Right atrium auricular region (tissue), 2 donors: Measurements from ENCODE around the gene TIMELESS. TPM values are rescaled to one million over a fixed set of nuclear protein-coding genes. Genes with fewer than 3 reads are reported as not detected.
A peak's percentile ranks its signal among the peaks of the same experiment; 100 is the strongest.

Experiments
- DNase-seq: peaks from one replicate; pipeline ENCODE4 v3.0.0-alpha.2; 2019; ENCODE audit warnings: low spot score
- H3K27ac ChIP-seq, 2 donors: fragments of 200-600 bp; sonication (generic); 1 replicate in 1 of 2; 2 replicates in 1 of 2; pipeline ENCODE4 v1.5.1; 2016 to 2019
- H3K27me3 ChIP-seq, 2 donors: fragments of 200-600 bp; sonication (generic); one replicate each; pipeline versions ENCODE4 v1.5.1 to v1.6.0; 2017 to 2019
- H3K36me3 ChIP-seq: fragments of 200-600 bp; sonication (generic); one replicate; pipeline ENCODE4 v1.5.1; 2016
- H3K4me1 ChIP-seq, 2 donors: fragments of 200-600 bp; sonication (generic); one replicate each; pipeline versions ENCODE4 v1.5.1 to v1.6.0; 2017 to 2019
- H3K4me3 ChIP-seq, 2 donors: fragments of 200-600 bp; sonication (generic); 1 replicate in 1 of 2; 2 replicates in 1 of 2; pipeline ENCODE4 v1.5.1; 2017 to 2019; ENCODE audit warnings: mild to moderate bottlenecking in 1 of 2, moderate library complexity in 1 of 2
- H3K9me3 ChIP-seq, 2 donors: fragments of 200-600 bp; sonication (generic); one replicate each; pipeline ENCODE4 v1.5.1; 2019
- total RNA-seq, 2 donors: library from RNA; depleted of rRNA; stranded (reverse); fragments of >200 nt; gene quantifications; one replicate each; pipeline ENCODE4 v1.1.0, GENCODE V29; 2016
- TF ChIP-seq, protein P1 (sequence below), 2 donors: fragments of 200-600 bp; sonication (generic); IDR thresholded peaks; one replicate each; pipeline ENCODE4 v1.5.1; 2019; ENCODE audit warnings: antibody characterized with exemption in 2 of 2

The TIMELESS gene
- total RNA-seq, 2 donors from 2014 or later, result 2.1 to 3.0 TPM

GRCh38 chr12:56469007-56469930 is 20.0 kb upstream of the TIMELESS start:
- no peak for DNase-seq
- H3K27me3 ChIP-seq, result no peaks in the 10 kb centered on the region
- H3K27ac ChIP-seq, result peak overlapping the region; percentile 82 to 88
- H3K9me3 ChIP-seq, result no peaks in the 10 kb centered on the region
- H3K36me3 ChIP-seq, result no peaks in the 10 kb centered on the region
- peak overlapping the region; percentile 78 to 84 for H3K4me3 ChIP-seq
- TF ChIP-seq, protein P1, sequence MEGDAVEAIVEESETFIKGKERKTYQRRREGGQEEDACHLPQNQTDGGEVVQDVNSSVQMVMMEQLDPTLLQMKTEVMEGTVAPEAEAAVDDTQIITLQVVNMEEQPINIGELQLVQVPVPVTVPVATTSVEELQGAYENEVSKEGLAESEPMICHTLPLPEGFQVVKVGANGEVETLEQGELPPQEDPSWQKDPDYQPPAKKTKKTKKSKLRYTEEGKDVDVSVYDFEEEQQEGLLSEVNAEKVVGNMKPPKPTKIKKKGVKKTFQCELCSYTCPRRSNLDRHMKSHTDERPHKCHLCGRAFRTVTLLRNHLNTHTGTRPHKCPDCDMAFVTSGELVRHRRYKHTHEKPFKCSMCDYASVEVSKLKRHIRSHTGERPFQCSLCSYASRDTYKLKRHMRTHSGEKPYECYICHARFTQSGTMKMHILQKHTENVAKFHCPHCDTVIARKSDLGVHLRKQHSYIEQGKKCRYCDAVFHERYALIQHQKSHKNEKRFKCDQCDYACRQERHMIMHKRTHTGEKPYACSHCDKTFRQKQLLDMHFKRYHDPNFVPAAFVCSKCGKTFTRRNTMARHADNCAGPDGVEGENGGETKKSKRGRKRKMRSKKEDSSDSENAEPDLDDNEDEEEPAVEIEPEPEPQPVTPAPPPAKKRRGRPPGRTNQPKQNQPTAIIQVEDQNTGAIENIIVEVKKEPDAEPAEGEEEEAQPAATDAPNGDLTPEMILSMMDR (IDR thresholded peaks at IDR 0.05), result no peak
- peaks cover 0 to 18% of the 10 kb centered on the region in 2 donors for H3K4me1 ChIP-seq

- TF ChIP-seq, protein P1 (IDR thresholded peaks at IDR 0.05), result peak; percentile 22 to 62
- Histone ChIP-seq H3K36me3 (no peaks in the 10 kb centered on the region), H3K4me1 (peaks cover 0 to 23% of the 10 kb centered on the region in 2 donors), H3K27me3 (no peaks in the 10 kb centered on the region), H3K27ac (peak within 1 kb of the TSS; percentile 82 to 88), H3K4me3 (peak within 1 kb of the TSS; percentile 78 to 84), H3K9me3 (no peaks in the 10 kb centered on the region)
- peak; percentile 95 for DNase-seq
Measured at GRCh38 chr12:56468216-56469006, 19.2 kb upstream of the TIMELESS start, which contains the start of gene SPRYD4. TSS of gene SPRYD4 (plus strand) at chr12:56468578. CDS start at chr12:56468592, 14 bp downstream.

GRCh38 chr12:56462565-56462964 is 13.3 kb upstream of the TIMELESS start:
- H3K36me3 ChIP-seq, result no peaks in the 10 kb centered on the region
- DNase-seq, result no peak
- H3K4me1 ChIP-seq, result peaks cover 0 to 5% of the 10 kb centered on the region in 2 donors

GRCh38 chr12:56461235-56462159 is 12.3 kb upstream of the TIMELESS start:
- H3K4me1 ChIP-seq, result peaks cover 0 to 5% of the 10 kb centered on the region in 2 donors
- no peaks in the 10 kb centered on the region for H3K27me3 ChIP-seq
- TF ChIP-seq, protein P1 (IDR thresholded peaks at IDR 0.05), result no peak
- no peaks in the 10 kb centered on the region for H3K36me3 ChIP-seq
- no peak overlapping the region for H3K27ac ChIP-seq
- no peak for DNase-seq
- no peaks in the 10 kb centered on the region for H3K9me3 ChIP-seq
- no peak overlapping the region for H3K4me3 ChIP-seq

More at GRCh38 chr12:56462565-56462964, 13.3 kb upstream of the TIMELESS start:
- H3K4me3 ChIP-seq, result no peak overlapping the region
- no peak overlapping the region for H3K27ac ChIP-seq
- TF ChIP-seq, protein P1 (IDR thresholded peaks at IDR 0.05), result no peak
- H3K27me3 ChIP-seq, result no peaks in the 10 kb centered on the region
- H3K9me3 ChIP-seq, result no peaks in the 10 kb centered on the region

DNA sequence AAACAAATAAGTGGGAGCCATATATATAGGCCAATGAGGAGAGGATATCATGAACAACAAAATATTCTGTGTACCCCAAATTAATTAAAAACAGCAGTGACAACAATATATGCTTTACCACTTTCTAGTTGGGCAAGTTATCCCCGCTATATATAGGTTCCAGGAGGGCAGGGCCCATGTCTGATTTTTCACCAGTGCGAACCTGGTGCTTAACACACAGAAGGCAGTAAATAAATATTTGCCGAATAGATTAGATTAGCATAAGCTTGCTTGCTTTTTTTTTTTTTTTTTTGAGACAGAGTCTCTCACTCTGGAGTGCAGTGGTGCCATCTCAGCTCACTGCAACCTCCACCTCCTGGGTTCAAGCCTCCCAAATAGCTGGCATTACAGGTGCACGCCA is 8.6 kb upstream of the TIMELESS start:
- DNase-seq, result no peak
- TF ChIP-seq, protein P1 (IDR thresholded peaks at IDR 0.05), result no peak
- Histone ChIP-seq H3K27me3 (no peaks in the 10 kb centered on the region), H3K4me3 (no peak overlapping the region), H3K9me3 (no peaks in the 10 kb centered on the region), H3K4me1 (no peaks in the 10 kb centered on the region), H3K36me3 (no peaks in the 10 kb centered on the region), H3K27ac (no peak overlapping the region)
